Measurements from ENCODE around the gene PCGF1.

DNA sequence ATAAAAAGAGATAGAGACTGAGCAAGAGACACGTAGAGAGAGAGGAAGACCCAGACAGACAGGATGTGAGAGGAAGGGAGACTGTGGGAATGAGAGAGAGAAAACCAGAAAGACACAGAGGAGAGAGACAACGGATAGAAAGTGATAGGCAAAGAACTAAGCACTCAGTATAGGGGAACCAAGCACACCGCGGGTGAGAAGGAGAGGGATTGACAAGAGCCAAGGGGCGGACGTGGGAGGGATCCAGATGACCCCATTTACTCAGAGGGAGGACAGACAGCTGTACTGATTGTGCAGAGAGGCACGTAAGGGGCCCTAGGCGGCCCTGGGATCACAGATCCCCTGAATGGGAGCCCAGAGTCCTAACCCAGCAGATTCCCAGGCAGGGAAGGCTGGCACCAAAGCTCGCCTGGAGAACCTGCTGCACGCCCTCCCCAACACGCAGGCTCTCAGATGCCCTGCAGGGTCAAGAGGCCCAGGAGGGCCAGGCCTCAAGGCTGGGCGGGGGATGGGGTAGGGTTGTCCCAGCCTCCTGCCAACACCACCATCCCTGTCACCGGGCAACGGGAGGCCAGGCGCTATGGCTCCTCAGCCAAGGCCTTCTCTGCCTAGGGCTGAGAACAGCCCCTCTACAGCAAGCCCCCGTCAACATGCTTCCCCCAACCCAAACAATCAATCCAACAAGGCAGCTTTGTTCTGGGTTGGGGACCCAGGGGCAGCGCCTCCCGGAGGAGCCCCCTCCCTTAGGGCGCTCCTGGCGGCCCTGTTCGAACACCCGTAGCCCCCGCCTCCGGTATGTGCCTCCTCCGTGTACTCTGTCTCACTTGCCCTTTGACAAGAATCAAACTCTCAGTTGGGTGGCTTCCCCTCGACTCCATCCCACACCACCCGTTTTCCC is 45.7 kb upstream of the PCGF1 start:
- TF ChIP-seq POLR2AphosphoS5 (IDR thresholded peaks at IDR 0.05; ENCODE audit: low read depth, low read length) (no peak), SIN3A (IDR thresholded peaks at IDR 0.05; ENCODE audit: borderline replicate concordance, insufficient read depth, low read length) (no peak), TAF1 (IDR thresholded peaks at IDR 0.05; ENCODE audit: borderline replicate concordance, insufficient read depth, low read length) (no peak)
- TF ChIP-seq, protein P1, sequence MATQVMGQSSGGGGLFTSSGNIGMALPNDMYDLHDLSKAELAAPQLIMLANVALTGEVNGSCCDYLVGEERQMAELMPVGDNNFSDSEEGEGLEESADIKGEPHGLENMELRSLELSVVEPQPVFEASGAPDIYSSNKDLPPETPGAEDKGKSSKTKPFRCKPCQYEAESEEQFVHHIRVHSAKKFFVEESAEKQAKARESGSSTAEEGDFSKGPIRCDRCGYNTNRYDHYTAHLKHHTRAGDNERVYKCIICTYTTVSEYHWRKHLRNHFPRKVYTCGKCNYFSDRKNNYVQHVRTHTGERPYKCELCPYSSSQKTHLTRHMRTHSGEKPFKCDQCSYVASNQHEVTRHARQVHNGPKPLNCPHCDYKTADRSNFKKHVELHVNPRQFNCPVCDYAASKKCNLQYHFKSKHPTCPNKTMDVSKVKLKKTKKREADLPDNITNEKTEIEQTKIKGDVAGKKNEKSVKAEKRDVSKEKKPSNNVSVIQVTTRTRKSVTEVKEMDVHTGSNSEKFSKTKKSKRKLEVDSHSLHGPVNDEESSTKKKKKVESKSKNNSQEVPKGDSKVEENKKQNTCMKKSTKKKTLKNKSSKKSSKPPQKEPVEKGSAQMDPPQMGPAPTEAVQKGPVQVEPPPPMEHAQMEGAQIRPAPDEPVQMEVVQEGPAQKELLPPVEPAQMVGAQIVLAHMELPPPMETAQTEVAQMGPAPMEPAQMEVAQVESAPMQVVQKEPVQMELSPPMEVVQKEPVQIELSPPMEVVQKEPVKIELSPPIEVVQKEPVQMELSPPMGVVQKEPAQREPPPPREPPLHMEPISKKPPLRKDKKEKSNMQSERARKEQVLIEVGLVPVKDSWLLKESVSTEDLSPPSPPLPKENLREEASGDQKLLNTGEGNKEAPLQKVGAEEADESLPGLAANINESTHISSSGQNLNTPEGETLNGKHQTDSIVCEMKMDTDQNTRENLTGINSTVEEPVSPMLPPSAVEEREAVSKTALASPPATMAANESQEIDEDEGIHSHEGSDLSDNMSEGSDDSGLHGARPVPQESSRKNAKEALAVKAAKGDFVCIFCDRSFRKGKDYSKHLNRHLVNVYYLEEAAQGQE (IDR thresholded peaks at IDR 0.05; ENCODE audit: insufficient read depth in 1 of 2, low read depth in 2 of 2, low read length in 2 of 2): no peak
